ENCODE results near the gene FMO5.

The FMO5 gene

DNA sequence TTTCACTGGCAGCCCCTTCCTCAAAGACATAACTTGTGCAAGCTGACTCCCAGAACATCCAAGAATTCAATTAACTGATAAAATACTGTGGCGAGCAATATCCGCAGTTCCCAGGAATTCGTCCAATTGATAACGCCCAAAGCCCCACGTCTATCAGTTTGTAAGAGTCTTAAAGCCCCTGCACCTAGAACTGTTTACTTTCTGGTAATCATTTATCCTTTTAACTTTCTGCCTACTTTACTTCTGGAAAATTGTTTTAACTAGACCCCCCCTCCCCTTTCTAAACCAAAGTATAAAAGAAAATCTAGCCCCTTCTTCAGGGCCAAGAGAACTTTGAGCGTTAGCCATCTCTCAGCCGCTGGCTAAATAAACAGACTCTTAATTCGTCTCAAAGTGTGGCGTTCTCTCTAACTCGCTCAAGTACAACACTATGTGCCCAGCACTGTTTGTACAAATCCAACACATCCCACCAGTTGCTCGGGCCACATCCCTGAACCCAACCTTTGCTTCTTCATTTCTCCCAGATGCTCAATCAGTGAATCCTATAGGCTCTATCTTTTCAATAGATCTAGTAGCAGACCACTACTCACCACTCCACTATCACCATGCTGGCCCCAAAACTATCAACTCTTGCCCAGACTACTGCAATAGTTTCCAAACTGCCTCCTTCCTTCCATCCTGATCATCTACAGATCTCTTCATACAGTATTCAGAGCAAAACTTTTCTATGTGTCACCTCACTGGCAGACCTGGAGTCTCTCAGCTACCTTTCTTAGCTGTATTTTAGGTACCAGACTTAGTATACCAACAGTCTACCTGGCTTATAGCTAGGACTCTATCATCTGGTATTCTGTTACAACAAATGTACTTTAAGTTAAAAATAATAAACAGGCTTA lies 14.0 kb upstream of the FMO5 start:
- Histone ChIP-seq H4K20me1 (ENCODE audit: insufficient read depth, low read length) (no peaks in the 10 kb centered on the region), H3K4me2 (ENCODE audit: low read length) (no peak overlapping the region), H3K4me1 (ENCODE audit: insufficient read depth, low read length, severe bottlenecking) (peaks cover 16% of the 10 kb centered on the region), H3K36me3 (ENCODE audit: insufficient read depth, low read length) (no peaks in the 10 kb centered on the region; the same call in 1 of the 2 replicates), H3K9ac (ENCODE audit: low read length) (no peak overlapping the region), H2AFZ (ENCODE audit: low read length) (no peak overlapping the region), H3K27ac (ENCODE audit: low read depth, low read length, poor library complexity, severe bottlenecking) (no peak overlapping the region), H3K79me2 (ENCODE audit: insufficient read depth, low read length) (peaks cover 5% of the 10 kb centered on the region), H3K4me3 (ENCODE audit: low read depth, low read length, poor library complexity, severe bottlenecking) (no peak overlapping the region), H3F3A (ENCODE audit: insufficient read depth, low read length) (no peaks in the 10 kb centered on the region), H3K9me2 (ENCODE audit: low read depth, low read length) (no peaks in the 10 kb centered on the region), H3K27me3 (ENCODE audit: insufficient read depth, low read length) (no peaks in the 10 kb centered on the region; the same call in 1 of the 2 replicates), H3K9me3 (ENCODE audit: low read length) (peaks cover 2% of the 10 kb centered on the region; the same call in 1 of the 2 replicates)
- TF ChIP-seq EZH2 (IDR thresholded peaks at IDR 0.05; ENCODE audit: borderline replicate concordance, low read length) = no peak
- TF ChIP-seq, protein P1, sequence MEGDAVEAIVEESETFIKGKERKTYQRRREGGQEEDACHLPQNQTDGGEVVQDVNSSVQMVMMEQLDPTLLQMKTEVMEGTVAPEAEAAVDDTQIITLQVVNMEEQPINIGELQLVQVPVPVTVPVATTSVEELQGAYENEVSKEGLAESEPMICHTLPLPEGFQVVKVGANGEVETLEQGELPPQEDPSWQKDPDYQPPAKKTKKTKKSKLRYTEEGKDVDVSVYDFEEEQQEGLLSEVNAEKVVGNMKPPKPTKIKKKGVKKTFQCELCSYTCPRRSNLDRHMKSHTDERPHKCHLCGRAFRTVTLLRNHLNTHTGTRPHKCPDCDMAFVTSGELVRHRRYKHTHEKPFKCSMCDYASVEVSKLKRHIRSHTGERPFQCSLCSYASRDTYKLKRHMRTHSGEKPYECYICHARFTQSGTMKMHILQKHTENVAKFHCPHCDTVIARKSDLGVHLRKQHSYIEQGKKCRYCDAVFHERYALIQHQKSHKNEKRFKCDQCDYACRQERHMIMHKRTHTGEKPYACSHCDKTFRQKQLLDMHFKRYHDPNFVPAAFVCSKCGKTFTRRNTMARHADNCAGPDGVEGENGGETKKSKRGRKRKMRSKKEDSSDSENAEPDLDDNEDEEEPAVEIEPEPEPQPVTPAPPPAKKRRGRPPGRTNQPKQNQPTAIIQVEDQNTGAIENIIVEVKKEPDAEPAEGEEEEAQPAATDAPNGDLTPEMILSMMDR (IDR thresholded peaks at IDR 0.05; ENCODE audit: low read length) = no peak

- peaks cover 7% of the 10 kb centered on the region for H3K4me1 ChIP-seq (ENCODE audit: insufficient read depth, low read length, severe bottlenecking)
- H3K4me2 ChIP-seq (ENCODE audit: low read length) = no peak overlapping the region
- H3K27ac ChIP-seq (ENCODE audit: low read depth, low read length, poor library complexity, severe bottlenecking) = no peak overlapping the region
- H3K9me2 ChIP-seq (ENCODE audit: low read depth, low read length) = no peaks in the 10 kb centered on the region
- H2AFZ ChIP-seq (ENCODE audit: low read length) = no peak overlapping the region
- H3K27me3 ChIP-seq (ENCODE audit: insufficient read depth, low read length) = no peaks in the 10 kb centered on the region; the same call in 1 of the 2 replicates
- H3K9me3 ChIP-seq (ENCODE audit: low read length) = peaks cover 2% of the 10 kb centered on the region; the same call in 1 of the 2 replicates
- TF ChIP-seq EZH2 (IDR thresholded peaks at IDR 0.05; ENCODE audit: borderline replicate concordance, low read length) = no peak
- TF ChIP-seq, protein P1 (IDR thresholded peaks at IDR 0.05; ENCODE audit: low read length) = no peak
- no peaks in the 10 kb centered on the region for H4K20me1 ChIP-seq (ENCODE audit: insufficient read depth, low read length)
- no peak overlapping the region for H3K9ac ChIP-seq (ENCODE audit: low read length)
- no peaks in the 10 kb centered on the region for H3K79me2 ChIP-seq (ENCODE audit: insufficient read depth, low read length)
- no peaks in the 10 kb centered on the region for H3F3A ChIP-seq (ENCODE audit: insufficient read depth, low read length)
- no peaks in the 10 kb centered on the region for H3K36me3 ChIP-seq (ENCODE audit: insufficient read depth, low read length)
- no peak overlapping the region for H3K4me3 ChIP-seq (ENCODE audit: low read depth, low read length, poor library complexity, severe bottlenecking)
Measured at GRCh38 chr1:147238053-147238902, 13.1 kb upstream of the FMO5 start.

DNA sequence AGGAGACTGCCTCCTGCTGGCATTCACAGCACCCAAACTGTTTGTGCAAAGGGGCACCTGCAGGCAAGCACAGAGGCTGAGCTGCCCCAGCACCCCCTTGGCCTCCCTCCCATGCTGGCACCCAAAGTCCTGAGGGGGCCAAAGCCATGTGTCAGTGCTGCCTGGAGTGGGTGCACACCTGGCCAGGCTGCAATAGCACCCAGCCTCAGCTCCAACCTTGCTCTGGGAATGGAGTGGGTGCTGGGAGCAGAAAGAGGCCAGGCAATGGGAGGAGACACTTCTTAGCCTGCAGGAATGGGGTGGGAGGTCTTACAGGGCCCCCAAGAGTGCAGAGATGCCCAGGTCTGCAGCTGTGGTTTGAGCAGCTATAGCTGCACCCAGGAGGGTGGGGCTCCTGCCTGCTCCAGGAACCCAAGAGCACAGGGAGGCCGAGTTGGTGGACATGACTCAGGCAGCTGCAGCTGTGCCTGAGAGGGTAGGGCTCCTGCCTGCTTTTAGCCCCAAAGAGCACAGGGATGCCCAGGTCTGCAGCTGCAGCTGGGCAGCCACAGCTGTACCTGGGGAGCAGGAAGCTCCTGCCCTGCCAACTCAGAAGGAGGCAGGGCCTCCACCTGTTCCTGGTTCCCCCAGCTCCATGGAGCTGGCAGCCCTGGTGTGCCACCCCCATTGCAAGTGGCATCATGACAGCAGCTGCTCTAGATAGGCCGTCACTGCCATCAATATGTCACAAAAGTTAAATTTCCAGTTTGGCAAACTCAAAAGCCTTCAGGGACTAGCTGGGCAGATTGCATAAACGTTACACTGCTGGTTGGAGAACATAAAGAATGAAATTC lies 12.0 kb upstream of the FMO5 start:
- Histone ChIP-seq H3K27me3 (ENCODE audit: insufficient read depth, low read length) (no peaks in the 10 kb centered on the region; the same call in 1 of the 2 replicates), H3K79me2 (ENCODE audit: insufficient read depth, low read length) (no peaks in the 10 kb centered on the region), H3K4me3 (ENCODE audit: low read depth, low read length, poor library complexity, severe bottlenecking) (no peak overlapping the region), H3K27ac (ENCODE audit: low read depth, low read length, poor library complexity, severe bottlenecking) (no peak overlapping the region), H3K9me3 (ENCODE audit: low read length) (peaks cover 2% of the 10 kb centered on the region; the same call in 1 of the 2 replicates), H3K4me2 (ENCODE audit: low read length) (no peak overlapping the region), H3F3A (ENCODE audit: insufficient read depth, low read length) (no peaks in the 10 kb centered on the region), H3K36me3 (ENCODE audit: insufficient read depth, low read length) (no peaks in the 10 kb centered on the region), H4K20me1 (ENCODE audit: insufficient read depth, low read length) (no peaks in the 10 kb centered on the region), H2AFZ (ENCODE audit: low read length) (no peak overlapping the region), H3K9ac (ENCODE audit: low read length) (no peak overlapping the region), H3K9me2 (ENCODE audit: low read depth, low read length) (no peaks in the 10 kb centered on the region), H3K4me1 (ENCODE audit: insufficient read depth, low read length, severe bottlenecking) (peaks cover 6% of the 10 kb centered on the region)
- no peak for TF ChIP-seq EZH2 (IDR thresholded peaks at IDR 0.05; ENCODE audit: borderline replicate concordance, low read length)
- TF ChIP-seq, protein P1 (IDR thresholded peaks at IDR 0.05; ENCODE audit: low read length) = no peak
